DMS114 treated with DMSO at 0.1 percent for 48 hours (cell line): ENCODE results near the gene CDH8.

Source experiments
- DNase-seq: peaks from one replicate; lab custom pipeline; 2025; ENCODE audit not compliant: unreplicated experiment; lab: John Stamatoyannopoulos, UW

Gene CDH8

GRCh38 chr16:62036101-62036801 lies at the start of gene CDH8:
TSS of gene CDH8 (minus strand) at chr16:62036438. CDS start at chr16:62021403, 15,035 bp downstream.
- no peak for DNase-seq

- no peak for DNase-seq
Measured at GRCh38 chr16:62079236-62079635, 43.0 kb upstream of the CDH8 start.

DNA sequence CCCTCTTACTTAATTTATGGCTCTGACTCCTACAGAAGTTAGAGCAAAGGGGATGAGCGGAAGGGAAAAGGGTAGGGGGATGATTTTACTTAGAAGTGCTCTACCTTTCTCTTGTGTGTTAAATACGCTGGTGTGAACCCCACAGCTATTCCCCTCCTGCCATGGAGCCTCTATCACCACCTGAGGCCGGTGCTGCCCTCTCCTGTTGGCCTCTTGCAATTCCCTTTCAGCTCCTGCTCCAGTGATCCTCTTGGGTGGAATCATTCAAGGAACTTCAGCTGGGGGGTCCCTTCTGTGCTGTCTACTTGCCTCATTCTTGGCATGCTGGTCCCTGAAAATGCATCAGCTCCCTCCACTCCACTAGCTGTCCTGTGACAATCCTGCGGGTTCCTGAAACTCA lies 41.8 kb upstream of the CDH8 start:
- DNase-seq = no peak

DNA sequence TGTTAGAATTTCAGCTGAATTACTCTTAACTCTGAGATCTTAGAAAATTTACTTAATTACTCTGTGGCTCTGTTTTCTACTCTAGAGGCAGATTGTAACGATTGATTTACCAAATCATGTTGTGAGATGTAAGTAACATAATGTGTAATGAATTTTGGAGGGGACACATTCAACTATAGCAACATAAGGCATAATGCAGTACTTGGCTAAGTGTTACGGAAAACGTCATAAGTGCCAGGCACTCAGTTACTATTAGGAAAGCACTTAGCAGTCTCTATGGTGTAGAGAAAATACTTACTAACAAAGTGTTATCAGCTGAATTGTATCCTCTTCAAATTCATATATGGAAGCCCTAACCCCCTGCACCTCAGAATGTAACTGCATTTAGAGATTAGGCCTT lies 40.6 kb upstream of the CDH8 start:
- no peak for DNase-seq

- DNase-seq = no peak
Measured at GRCh38 chr16:62068747-62069146, 32.5 kb upstream of the CDH8 start.

- DNase-seq = no peak
Measured at GRCh38 chr16:62067981-62068380, 31.7 kb upstream of the CDH8 start.

GRCh38 chr16:62067182-62067581 lies 30.9 kb upstream of the CDH8 start:
- DNase-seq = no peak

DNA sequence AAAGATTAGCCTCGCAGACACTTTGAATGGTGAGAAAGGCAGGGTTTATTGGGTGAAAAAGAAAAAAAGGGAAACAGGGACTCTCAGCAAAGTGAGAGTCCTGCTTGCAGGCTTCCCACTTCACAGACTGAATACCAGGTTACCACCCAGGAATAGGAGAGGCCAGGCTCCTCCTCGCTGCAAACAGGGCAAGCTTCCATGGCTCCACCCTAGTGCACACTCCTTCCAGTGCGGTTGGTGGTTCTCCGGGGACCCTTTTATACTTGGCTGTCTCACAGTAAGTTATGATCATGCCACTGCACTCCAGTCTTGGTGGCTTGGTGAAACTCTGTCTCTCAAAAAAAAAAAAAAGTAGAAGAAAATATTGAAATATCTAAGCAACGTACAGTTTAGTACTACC lies 30.5 kb upstream of the CDH8 start:
- no peak for DNase-seq

DNA sequence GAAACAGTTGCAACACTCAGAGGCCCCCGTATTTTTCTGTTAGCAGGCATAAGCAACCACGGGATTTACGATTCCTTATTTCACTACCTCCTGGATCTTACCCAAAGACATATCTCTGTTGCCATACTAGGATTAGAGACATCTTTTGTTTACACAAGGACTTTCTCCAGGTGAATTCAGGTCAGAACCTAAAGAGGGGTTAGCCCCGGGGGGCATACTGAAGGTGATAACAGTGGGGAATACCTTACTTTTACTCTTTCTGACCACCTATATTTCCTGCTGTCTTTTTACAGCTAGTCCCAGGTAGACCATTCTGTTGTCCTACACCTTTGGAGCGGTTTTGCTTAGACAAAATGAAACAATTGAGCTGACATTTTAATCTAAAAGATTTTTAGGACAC lies 27.9 kb upstream of the CDH8 start:
- no peak for DNase-seq

DNA sequence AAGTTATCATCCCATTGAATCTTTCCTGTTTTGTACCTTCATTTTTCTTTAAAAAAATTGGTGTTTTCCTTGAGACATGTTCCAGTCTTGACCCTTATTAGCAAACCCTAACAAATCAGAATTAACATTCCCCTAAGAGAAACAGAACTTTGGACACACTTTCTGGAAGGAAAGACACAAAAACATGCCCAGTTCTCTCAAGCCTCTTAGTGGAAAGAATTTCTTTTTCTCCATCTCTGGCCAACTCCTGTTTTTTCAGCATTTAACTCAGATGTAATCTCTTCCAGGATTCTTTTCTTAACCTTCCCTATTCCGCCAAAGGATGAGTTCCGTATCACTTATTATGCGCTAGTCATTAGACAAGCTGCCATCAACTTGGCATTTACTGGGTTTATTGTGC lies 23.9 kb upstream of the CDH8 start:
- DNase-seq = no peak

DNA sequence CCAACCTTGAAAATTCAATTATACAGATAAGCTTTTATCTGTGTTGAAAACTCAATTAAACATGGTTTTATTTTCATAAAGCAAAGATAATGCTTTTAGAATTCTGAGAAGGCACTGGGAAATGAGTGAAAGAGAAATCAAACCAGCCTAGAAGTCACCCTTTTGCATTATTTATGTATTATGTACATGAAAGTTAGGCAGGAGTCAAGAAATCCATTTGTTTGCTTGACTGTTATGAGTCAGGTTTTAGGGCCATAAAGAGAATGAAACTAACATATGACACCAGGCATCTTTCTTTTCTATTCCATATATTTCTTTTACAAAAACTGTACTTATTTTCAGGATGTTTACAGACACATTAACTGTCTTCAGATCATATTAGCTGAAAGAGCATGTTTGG lies 23.3 kb upstream of the CDH8 start:
- no peak for DNase-seq

DNA sequence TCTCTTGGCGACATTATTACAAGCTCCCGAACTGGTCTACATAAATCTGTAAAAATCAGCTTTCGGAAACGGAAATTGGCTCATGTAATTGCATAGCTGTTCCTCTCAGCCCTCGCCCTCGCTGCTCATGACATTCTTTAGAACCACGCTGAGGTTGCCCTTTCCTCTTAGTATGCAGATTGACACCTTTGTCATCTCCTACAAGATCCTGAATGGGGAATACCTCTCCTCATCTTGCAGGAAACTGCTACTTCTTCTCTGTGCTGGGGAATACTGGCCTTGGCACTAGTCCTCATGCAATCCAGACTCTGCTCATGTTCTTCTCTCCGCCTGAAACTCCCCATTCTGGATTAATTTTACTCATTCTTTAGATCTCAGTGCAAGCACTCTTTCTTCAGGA lies 22.2 kb upstream of the CDH8 start:
- DNase-seq = no peak

GRCh38 chr16:62051942-62052341 lies 15.7 kb upstream of the CDH8 start:
- no peak for DNase-seq

GRCh38 chr16:62050793-62051192 lies 14.6 kb upstream of the CDH8 start:
- no peak for DNase-seq

GRCh38 chr16:62046801-62047200 lies 10.6 kb upstream of the CDH8 start:
- DNase-seq = no peak

GRCh38 chr16:62041401-62041800 lies 5.2 kb upstream of the CDH8 start:
- DNase-seq = peak; percentile 24

- DNase-seq = no peak
Measured at GRCh38 chr16:62038646-62039045, 2.4 kb upstream of the CDH8 start.

DNA sequence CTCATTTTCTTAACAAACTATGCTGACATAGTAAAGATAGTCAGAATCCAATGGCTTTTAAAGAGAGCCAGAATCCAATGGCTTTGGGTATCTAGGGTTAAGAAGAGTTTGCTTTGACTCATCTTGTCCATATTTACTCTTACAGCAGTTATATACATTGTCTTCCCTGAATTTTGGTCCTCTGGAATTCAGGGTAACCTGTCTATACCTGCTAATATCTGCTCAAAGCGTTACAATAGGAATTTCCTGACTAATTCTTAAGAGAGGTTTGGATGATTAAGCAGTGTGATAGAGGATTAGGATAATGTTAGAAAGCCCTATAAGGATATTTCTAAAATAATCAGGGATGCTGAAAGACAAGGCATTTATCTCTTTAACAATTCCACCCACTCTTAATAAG lies 2.0 kb upstream of the CDH8 start:
- no peak for DNase-seq

GRCh38 chr16:62036802-62037135 lies 531 bp upstream of the CDH8 start:
- no peak for DNase-seq

GRCh38 chr16:62035115-62036092 lies 834 bp downstream of the CDH8 start:
- no peak for DNase-seq

- DNase-seq = no peak
Measured at GRCh38 chr16:62034231-62035114, 1.8 kb downstream of the CDH8 start.
